CD4-positive, alpha-beta T cell treated with Interleukin-12 subunit alpha and Interleukin-12 subunit beta, for 1 hour (primary cell): ENCODE measurements around the gene NXPH4.
A peak's percentile ranks its signal among the peaks of the same experiment; 100 is the strongest.

ENCODE experiments used
- DNase-seq: peaks from one replicate; pipeline ENCODE4 v3.0.0-alpha.2; 2020

NXPH4 gene

DNA sequence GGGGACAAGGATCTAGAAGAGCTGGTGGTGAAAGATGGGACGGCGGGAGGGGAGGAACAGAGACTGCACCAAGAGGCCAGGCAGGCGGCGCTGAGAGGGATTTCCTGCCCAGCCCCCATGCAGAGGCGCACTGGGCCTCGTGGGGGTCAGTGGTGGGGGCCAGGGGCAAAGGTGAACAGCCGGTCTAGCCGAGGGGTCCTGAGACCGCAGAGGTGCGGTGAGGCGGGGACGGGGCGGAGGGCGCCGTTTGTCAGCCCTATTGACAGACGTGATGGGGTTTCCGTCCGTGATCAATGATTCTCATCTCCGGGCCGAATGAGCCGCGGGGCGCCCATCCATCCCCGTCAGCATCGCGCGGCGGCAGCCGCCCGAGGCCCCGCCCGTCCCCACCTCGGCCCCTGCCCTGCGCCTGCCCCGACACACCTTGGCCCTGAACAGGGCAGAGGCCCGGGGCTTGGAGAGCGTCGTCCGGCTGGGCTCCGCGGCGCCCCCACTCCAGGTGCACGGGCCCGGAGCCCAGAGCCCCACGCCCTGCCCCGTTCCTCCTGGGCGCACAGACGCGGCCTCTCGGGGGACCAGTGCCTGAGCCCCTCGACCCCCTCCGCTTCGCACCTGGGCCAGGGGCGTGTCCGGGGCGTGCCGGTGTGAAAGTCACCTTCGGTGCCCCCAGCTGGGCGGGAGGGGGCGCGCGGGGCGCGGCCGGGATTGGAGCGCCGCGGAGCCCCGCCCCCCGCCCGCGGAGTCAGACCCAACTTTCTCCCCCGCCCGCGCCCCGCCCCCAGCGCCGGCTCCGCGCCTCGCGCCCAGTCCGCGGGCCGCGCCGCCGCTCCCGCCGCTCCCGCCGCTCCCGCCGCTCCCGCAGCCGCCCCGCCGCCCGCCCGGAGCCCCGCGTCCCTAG, at the start of gene NXPH4:
NXPH4 (plus strand) TSS at position 781 of the 898 bp plus-strand sequence. CDS start 176 bp downstream, outside the sequence.
- peak; percentile 67 for DNase-seq

- DNase-seq: no peak
These were observed 49.6 kb upstream of the NXPH4 start for GRCh38 chr12:57166971-57167371.

DNA sequence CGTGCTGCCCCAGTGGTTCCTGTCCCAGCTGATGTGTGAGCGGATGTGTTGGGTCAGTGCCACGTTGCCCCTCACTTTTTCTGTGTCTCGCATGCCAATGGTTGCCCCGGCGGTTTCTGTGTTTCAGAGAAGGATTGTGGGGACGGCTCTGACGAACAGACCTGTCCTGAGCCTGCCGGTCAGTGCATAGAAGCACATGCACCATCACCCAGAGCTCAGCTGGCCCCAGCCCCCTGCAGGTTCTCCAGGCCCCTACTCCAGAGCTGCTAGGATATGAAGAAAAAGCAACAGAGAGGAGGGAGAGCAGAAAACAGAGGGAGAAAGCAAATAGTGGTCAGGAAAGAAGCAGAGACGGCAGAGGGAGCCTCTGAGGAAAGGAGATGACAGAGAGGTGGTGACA, 48.5 kb upstream of the NXPH4 start:
- no peak for DNase-seq

- no peak for DNase-seq
These were observed 47.4 kb upstream of the NXPH4 start for GRCh38 chr12:57169046-57169795.

DNA sequence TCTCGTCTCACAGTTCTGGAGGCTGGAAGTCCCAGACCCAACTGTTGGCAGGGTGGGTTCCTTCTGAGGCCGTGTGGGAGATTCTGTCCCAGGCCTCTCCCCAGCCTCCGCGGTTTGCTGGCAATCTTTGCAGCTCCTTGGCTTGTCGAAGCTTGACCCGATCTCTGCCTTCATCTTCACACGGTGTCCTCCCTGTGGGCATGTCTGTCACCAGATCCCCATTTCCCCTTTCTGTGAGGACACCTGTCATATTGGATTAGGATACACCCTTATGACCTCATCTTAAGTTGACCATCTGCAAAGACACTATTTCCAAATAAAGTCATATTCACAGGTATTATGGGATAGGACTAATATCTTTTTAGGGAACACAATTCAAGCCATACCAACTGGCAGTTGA, 46.6 kb upstream of the NXPH4 start:
- no peak for DNase-seq

DNA sequence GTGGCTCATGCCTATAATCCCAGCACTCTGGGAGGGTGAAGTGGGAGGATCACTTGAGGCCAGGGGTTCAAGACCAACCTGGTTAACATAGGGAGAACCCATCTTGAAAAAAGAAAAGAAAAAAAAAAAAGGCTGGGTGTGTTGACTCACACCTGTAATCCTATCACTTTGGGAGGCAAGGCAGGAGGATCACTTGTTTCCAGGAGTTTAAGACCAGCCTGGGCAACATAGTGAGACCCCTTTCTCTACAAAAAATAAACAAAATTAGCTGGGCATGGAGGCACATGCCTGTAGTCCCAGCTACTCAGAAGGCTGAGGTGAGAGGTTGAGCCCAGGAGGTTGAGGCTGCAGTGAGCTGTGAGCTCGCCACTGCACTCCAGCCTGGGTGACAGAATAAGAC, 46.2 kb upstream of the NXPH4 start:
- no peak for DNase-seq

GRCh38 chr12:57170927-57171326, 45.7 kb upstream of the NXPH4 start:
- DNase-seq: no peak

DNA sequence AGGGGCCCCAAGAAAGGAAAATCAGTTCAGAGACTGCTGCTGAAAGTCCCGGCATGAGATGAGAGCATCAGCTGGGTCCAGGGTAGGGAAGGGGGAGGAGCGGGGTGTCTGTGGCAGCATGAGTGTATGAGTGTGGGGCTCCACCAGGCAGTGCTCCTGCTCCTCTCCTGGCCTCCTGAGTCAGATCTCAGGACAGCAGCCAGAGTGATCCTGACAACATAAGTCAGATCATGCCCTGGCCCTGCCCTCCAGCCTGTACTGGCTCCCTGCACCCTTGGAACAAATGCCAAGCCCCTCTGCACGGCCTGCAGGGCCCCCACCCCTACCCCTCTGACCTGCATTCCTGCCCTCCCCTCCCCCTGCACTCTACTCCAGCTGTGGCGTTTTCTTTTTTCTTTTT, 44.9 kb upstream of the NXPH4 start:
- no peak for DNase-seq

DNA sequence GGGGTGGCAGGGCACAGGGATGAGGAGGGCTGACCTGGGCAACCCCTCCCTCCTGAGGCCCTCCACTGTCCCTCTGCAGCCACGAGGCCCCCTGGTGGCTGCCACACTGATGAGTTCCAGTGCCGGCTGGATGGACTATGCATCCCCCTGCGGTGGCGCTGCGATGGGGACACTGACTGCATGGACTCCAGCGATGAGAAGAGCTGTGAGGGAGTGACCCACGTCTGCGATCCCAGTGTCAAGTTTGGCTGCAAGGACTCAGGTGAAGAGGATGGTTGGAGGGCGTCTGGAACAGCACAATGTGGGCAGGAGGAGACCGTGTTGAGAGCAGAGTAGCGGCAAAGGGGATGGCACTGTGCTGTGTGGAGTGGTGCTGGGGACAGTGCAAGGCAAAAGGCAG, 43.5 kb upstream of the NXPH4 start:
- no peak for DNase-seq

DNA sequence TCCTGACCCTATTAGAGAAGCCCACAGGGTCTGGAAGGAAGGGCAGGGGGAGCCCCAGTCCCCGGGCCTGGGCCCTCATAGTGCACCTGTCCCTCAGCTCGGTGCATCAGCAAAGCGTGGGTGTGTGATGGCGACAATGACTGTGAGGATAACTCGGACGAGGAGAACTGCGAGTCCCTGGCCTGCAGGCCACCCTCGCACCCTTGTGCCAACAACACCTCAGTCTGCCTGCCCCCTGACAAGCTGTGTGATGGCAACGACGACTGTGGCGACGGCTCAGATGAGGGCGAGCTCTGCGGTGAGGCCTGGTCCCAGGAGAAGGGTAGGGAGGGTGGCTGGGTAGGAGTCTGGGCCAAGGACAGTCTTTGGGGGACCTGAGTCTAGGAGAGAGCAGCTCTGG, 42.9 kb upstream of the NXPH4 start:
- no peak for DNase-seq

DNA sequence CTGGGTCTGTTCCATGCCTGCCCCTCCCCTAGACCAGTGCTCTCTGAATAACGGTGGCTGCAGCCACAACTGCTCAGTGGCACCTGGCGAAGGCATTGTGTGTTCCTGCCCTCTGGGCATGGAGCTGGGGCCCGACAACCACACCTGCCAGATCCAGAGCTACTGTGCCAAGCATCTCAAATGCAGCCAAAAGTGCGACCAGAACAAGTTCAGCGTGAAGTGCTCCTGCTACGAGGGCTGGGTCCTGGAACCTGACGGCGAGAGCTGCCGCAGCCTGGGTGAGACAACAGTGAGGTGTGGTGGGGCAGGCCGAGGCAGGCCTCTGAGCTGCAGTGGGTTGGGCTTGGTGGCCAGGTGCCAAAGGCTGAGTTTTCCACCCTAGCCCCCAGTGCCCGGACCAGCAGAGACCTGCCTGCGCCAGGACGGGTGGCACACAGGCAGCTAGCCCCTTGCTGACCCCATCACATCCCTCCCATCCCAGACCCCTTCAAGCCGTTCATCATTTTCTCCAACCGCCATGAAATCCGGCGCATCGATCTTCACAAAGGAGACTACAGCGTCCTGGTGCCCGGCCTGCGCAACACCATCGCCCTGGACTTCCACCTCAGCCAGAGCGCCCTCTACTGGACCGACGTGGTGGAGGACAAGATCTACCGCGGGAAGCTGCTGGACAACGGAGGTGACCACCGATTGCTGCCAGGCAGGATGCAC, 41.0 kb upstream of the NXPH4 start:
- peak; percentile 34 for DNase-seq

GRCh38 chr12:57176139-57176477, 40.5 kb upstream of the NXPH4 start:
- no peak for DNase-seq

- DNase-seq: no peak
These were observed 39.7 kb upstream of the NXPH4 start for GRCh38 chr12:57176846-57177245.

- DNase-seq: no peak
These were observed 39.2 kb upstream of the NXPH4 start for GRCh38 chr12:57177354-57177753.

- no peak for DNase-seq
These were observed 38.4 kb upstream of the NXPH4 start for GRCh38 chr12:57178213-57178612.

DNA sequence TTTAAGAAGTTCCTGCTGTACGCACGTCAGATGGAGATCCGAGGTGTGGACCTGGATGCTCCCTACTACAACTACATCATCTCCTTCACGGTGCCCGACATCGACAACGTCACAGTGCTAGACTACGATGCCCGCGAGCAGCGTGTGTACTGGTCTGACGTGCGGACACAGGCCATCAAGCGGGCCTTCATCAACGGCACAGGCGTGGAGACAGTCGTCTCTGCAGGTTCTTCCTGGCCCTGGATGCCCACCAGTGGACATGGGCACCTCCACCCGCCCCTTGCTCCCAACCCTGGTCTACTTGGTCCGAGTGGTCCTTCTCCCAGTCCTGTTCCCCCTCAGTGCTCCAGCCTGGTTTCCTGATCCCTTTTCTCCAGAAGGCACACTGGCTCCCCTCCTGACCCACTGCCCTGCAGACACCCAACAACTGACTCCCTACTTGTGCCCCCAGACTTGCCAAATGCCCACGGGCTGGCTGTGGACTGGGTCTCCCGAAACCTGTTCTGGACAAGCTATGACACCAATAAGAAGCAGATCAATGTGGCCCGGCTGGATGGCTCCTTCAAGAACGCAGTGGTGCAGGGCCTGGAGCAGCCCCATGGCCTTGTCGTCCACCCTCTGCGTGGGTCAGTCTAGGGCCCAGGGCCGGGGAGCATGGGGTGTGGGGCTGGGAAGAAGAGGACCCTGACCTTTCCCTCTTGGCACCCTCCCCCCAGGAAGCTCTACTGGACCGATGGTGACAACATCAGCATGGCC, 37.1 kb upstream of the NXPH4 start:
- no peak for DNase-seq

DNA sequence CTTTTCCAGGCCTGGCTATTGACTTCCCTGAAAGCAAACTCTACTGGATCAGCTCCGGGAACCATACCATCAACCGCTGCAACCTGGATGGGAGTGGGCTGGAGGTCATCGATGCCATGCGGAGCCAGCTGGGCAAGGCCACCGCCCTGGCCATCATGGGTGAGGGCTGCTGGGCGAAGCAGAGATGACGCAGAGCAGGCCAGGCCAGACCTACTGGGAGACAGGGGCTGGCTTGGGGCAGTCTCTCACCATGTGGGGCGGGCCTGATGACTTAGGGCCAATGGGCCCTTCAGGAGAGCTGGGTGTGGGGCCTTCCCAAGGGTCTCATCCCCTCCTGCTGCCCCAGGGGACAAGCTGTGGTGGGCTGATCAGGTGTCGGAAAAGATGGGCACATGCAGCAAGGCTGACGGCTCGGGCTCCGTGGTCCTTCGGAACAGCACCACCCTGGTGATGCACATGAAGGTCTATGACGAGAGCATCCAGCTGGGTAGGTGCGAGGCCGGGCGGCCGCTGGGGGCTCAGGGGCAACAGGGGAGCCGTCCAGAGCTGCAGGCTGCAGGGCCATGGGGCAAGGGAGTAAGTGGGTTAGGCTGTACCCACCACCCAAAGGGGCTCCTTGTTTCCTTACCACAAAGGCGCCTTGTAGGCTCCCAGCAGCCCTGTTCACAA, 36.1 kb upstream of the NXPH4 start:
- no peak for DNase-seq

GRCh38 chr12:57181072-57181471, 35.5 kb upstream of the NXPH4 start:
- no peak for DNase-seq

DNA sequence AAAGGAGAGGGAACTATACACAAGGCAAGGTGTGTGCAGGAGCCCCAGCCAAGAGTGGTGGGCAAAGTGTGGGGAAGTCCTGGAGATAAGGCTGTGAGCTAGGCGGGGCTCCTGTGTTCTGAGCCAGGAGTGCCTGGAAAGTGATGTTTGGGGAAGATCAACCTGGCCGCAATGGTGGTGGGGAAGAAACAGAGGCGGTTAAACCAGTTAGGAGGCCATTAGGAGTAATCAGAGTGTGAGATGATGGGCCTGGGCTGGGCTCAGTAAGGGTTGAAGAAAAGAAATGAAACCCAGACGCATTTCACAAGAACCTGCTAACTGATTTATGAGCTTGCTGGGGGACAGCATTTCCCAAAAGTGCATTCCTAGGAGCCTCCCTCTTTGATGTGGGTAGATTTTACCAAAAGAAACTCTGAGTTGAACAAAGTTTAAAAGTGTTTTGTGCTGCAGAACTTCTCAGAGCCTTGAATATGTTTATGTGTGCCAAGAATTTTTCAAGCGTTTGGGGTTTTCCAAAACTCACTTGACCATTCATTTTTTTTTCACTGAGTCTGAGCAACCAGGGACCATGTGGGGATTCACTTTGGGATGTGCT, 34.9 kb upstream of the NXPH4 start:
- DNase-seq: no peak

GRCh38 chr12:57182918-57183575, 33.5 kb upstream of the NXPH4 start:
- peak; percentile 81 for DNase-seq
